CD14-positive monocyte (primary cell): ENCODE results near the gene ZBED6. TPM values are rescaled to one million over a fixed set of nuclear protein-coding genes. Genes with fewer than 3 reads are reported as not detected.

Source experiments
- DNase-seq, 3 donors: peaks; one replicate each; pipeline ENCODE4 v3.0.0-alpha.2; 2011 to 2022
- H2AFZ ChIP-seq: 2 replicates; pipeline ENCODE4 v1.6.0; 2012; ENCODE audit warnings: mild to moderate bottlenecking, low read depth, low read length, inconsistent platforms; ENCODE audit not compliant: insufficient read depth, poor library complexity, severe bottlenecking
- H3K27ac ChIP-seq, 2 donors: 1 replicate in 1 of 2; 2 replicates in 1 of 2; pipeline ENCODE4 v1.5.1; 2012 to 2013; ENCODE audit warnings: low read length in 2 of 2, control low read depth in 1 of 2, inconsistent platforms in 1 of 2, low read depth in 1 of 2, mild to moderate bottlenecking in 1 of 2
- H3K27me3 ChIP-seq, 2 donors: one replicate each; pipeline versions ENCODE4 v1.6.0 to v1.6.1; 2011 to 2013; ENCODE audit warnings: low read length in 2 of 2; ENCODE audit not compliant: control insufficient read depth in 2 of 2, insufficient read depth in 2 of 2
- H3K36me3 ChIP-seq, 2 donors: replicated peaks in 1 of 2; 1 replicate in 1 of 2; 2 replicates in 1 of 2; pipeline versions ENCODE4 v1.5.1 to v1.6.1; 2012 to 2013; ENCODE audit warnings: low read length in 2 of 2, control low read depth in 1 of 2, inconsistent platforms in 1 of 2, mild to moderate bottlenecking in 1 of 2; ENCODE audit not compliant: insufficient read depth in 2 of 2, control insufficient read depth in 1 of 2
- H3K4me1 ChIP-seq, 2 donors: 1 replicate in 1 of 2; 2 replicates in 1 of 2; pipeline versions ENCODE4 v1.5.1 to v1.6.1; 2012 to 2013; ENCODE audit warnings: low read length in 2 of 2, control low read depth in 1 of 2, inconsistent platforms in 1 of 2, mild to moderate bottlenecking in 1 of 2, moderate library complexity in 1 of 2; ENCODE audit not compliant: insufficient read depth in 2 of 2, control insufficient read depth in 1 of 2
- H3K4me2 ChIP-seq: replicated peaks from 2 replicates; pipeline ENCODE3; 2012; ENCODE audit warnings: low read length, moderate library complexity, mild to moderate bottlenecking; ENCODE audit not compliant: poor library complexity, severe bottlenecking; ENCODE audit errors: extremely low read depth
- H3K4me3 ChIP-seq, 3 experiments: fragments of 200-600 bp in 1 of 3; sonication (generic) in 1 of 3; replicated peaks in 1 of 3; 1 replicate in 2 of 3; 2 replicates in 1 of 3; pipeline ENCODE4 v1.5.1; 2011 to 2013; ENCODE audit warnings: low read length in 3 of 3, mild to moderate bottlenecking in 3 of 3, control low read depth in 2 of 3, low read depth in 2 of 3, inconsistent platforms in 1 of 3, moderate library complexity in 1 of 3
- H3K79me2 ChIP-seq: 2 replicates; pipeline ENCODE4 v1.6.0; 2012; ENCODE audit warnings: mild to moderate bottlenecking, control low read depth, inconsistent platforms, low read length, moderate library complexity; ENCODE audit not compliant: insufficient read depth
- H3K9ac ChIP-seq: 2 replicates; pipeline ENCODE4 v1.6.0; 2017; ENCODE audit warnings: low read length, mild to moderate bottlenecking; ENCODE audit not compliant: insufficient read depth, poor library complexity, severe bottlenecking
- H3K9me3 ChIP-seq, 2 donors: replicated peaks in 1 of 2; 1 replicate in 1 of 2; 2 replicates in 1 of 2; pipeline versions ENCODE4 v1.5.1 to v1.6.1; 2012 to 2013; ENCODE audit warnings: low read length in 2 of 2, control low read depth in 1 of 2; ENCODE audit not compliant: control insufficient read depth in 1 of 2, insufficient read depth in 1 of 2
- H4K20me1 ChIP-seq: 2 replicates; pipeline ENCODE4 v1.6.0; 2012; ENCODE audit warnings: mild to moderate bottlenecking, low read length, control low read depth, moderate library complexity; ENCODE audit not compliant: insufficient read depth
- H3K27ac Mint-ChIP-seq, 7 donors: one replicate each; pipeline ENCODE4 v1.8.0; 2020; ENCODE audit warnings: mild to moderate bottlenecking in 7 of 7, mixed read lengths in 7 of 7, moderate library complexity in 6 of 7, inconsistent platforms in 2 of 7
- H3K27me3 Mint-ChIP-seq, 3 donors: one replicate each; pipeline ENCODE4 v1.8.0; 2021 to 2022; ENCODE audit warnings: low read depth in 3 of 3, mild to moderate bottlenecking in 3 of 3, mixed read lengths in 3 of 3, moderate library complexity in 3 of 3, inconsistent platforms in 1 of 3
- H3K36me3 Mint-ChIP-seq, 2 donors: one replicate each; pipeline ENCODE4 v1.8.0; 2020; ENCODE audit warnings: mixed read lengths in 2 of 2, inconsistent platforms in 1 of 2, mild to moderate bottlenecking in 1 of 2
- H3K4me1 Mint-ChIP-seq: one replicate; pipeline ENCODE4 v1.8.0; 2020; ENCODE audit warnings: mild to moderate bottlenecking, mixed read lengths
- H3K4me3 Mint-ChIP-seq, 2 donors: one replicate each; pipeline ENCODE4 v1.8.0; 2020; ENCODE audit warnings: mild to moderate bottlenecking in 2 of 2, mixed read lengths in 2 of 2, moderate library complexity in 1 of 2
- H3K9me3 Mint-ChIP-seq, 7 donors: one replicate each; pipeline ENCODE4 v1.8.0; 2020 to 2022; ENCODE audit warnings: mixed read lengths in 7 of 7, mild to moderate bottlenecking in 6 of 7, moderate library complexity in 6 of 7, inconsistent platforms in 2 of 7
- WGBS: methylation state at CpG from one replicate; pipeline ENCODE4 v1.1.5; 2013; ENCODE audit warnings: missing lambda C conversion rate; ENCODE audit not compliant: insufficient coverage; 5-methylcytosine and 5-hydroxymethylcytosine counted together
- intact Hi-C, 2 donors: fragments of 100-400 bp; cut with micrococcal nuclease; formaldehyde crosslinking; loops; one replicate each; pipeline versions ENCODE4 v1.15.0 to v1.15.1; 2023
- polyA plus RNA-seq, 3 donors: library from polyadenylated mRNA; depleted of rRNA in 1 of 3; unstranded in 2 of 3; stranded (reverse) in 1 of 3; fragments of 300-500 nt in 2 of 3; fragments of >200 nt in 1 of 3; fragmentation: Illumina TruSeq in 2 of 3; gene quantifications; 1 replicate in 2 of 3; 2 replicates in 1 of 3; pipeline ENCODE4 v1.2.3, GENCODE V29; 2012 to 2021
- TF ChIP-seq, protein P1 (sequence below): fragments of 200-600 bp; IDR thresholded peaks from one replicate; pipeline ENCODE4 v1.8.0; 2022; ENCODE audit warnings: antibody characterized with exemption, mild to moderate bottlenecking

ZBED6 gene
- polyA plus RNA-seq, 3 donors, result 0.56 to 2.2 (median 1.00) TPM

DNA sequence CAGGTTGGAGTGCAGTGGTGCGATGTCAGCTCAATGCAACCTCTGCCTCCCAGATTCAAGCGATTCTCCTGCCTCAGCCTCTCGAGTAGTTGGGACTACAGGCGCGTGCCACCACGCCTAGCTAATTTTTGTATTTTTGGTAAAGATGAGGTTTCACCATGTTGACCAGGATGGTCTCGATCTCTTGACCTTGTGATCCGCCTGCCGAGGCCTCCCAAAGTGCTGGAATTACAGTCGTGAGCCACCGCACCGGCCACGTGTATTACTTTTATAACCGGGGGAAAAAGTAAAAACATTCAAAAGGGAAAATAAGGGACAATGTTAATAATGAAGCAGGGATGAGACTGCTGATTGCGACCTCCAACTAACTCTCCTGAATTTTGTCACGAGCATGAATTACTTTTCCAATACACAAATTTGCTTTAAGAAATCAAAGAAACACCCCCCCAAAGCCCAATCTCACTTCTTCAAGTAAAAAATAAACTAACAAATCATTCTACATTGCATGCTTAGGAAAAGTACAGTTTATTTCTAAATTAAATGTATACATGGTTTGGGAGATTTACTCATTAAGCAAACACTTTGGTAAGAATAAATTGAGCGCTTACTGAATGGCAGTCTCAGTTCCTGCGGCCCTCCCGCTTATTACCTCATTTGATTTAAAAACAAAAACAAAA, 521 bp upstream of the ZBED6 start:
- Mint-ChIP-seq H3K27ac (peak overlapping the region; percentile 95 to 100 (median 99)), H3K27me3 (peaks cover 0 to 2% (median 0%) of the 10 kb centered on the region in 3 donors), H3K36me3 (peaks cover 18 to 19% of the 10 kb centered on the region in 2 donors), H3K9me3 (no peaks in the 10 kb centered on the region), H3K4me3 (peak overlapping the region in 1 of 2 donors; percentile 99), H3K4me1 (peaks cover 33% of the 10 kb centered on the region)
- no peak for DNase-seq
- H3K27me3 ChIP-seq, result no peaks in the 10 kb centered on the region
- H3K79me2 ChIP-seq, result peaks cover 44% of the 10 kb centered on the region
- TF ChIP-seq, protein P1, sequence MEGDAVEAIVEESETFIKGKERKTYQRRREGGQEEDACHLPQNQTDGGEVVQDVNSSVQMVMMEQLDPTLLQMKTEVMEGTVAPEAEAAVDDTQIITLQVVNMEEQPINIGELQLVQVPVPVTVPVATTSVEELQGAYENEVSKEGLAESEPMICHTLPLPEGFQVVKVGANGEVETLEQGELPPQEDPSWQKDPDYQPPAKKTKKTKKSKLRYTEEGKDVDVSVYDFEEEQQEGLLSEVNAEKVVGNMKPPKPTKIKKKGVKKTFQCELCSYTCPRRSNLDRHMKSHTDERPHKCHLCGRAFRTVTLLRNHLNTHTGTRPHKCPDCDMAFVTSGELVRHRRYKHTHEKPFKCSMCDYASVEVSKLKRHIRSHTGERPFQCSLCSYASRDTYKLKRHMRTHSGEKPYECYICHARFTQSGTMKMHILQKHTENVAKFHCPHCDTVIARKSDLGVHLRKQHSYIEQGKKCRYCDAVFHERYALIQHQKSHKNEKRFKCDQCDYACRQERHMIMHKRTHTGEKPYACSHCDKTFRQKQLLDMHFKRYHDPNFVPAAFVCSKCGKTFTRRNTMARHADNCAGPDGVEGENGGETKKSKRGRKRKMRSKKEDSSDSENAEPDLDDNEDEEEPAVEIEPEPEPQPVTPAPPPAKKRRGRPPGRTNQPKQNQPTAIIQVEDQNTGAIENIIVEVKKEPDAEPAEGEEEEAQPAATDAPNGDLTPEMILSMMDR, result no peak
- peaks cover 15 to 26% of the 10 kb centered on the region in 2 donors for H3K4me1 ChIP-seq
- H3K4me2 ChIP-seq, result peak overlapping the region; percentile 75
- H3K27ac ChIP-seq, result peak overlapping the region; percentile 80 to 90
- peaks cover 8 to 30% of the 10 kb centered on the region in 2 donors for H3K36me3 ChIP-seq
- H3K4me3 ChIP-seq, result peak overlapping the region in 1 of 3 experiments; percentile 99
- no peaks in the 10 kb centered on the region for H3K9me3 ChIP-seq
- intact Hi-C loops, result loop anchor here (5.0 to 10.0 kb wide), 2 partner anchors 33 to 50 kb away; no protein-coding TSS in a partner anchor
- WGBS, result 67% methylated on average over 9 of the region's 19 CpGs
- H3K9ac ChIP-seq, result peak overlapping the region; percentile 78
- peaks cover 40% of the 10 kb centered on the region for H4K20me1 ChIP-seq
- H2AFZ ChIP-seq, result peak overlapping the region; percentile 66

DNA sequence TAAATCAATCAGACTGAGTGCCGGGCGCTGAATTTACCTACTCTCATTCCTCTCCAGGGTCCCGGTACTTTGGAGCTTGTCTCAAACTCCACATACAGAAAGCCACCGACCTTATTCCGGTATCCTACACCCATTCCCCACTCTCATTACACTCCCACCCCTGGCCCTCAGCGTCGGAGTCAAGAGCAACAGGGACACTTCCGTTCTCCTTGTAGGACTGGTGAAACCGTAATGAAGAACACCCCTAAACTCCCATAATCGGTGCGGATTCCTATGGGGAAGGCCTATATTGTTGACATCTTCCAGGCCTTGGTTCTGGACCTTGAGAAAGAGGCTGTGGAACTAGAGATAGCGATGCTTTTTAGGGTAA, 798 bp downstream of the ZBED6 start:
- Histone ChIP-seq H3K4me3 (peak overlapping the region; percentile 76 to 99 (median 99)), H3K27me3 (no peaks in the 10 kb centered on the region), H3K4me2 (peak overlapping the region; percentile 75), H3K9ac (peak overlapping the region; percentile 78), H3K36me3 (peaks cover 8 to 38% of the 10 kb centered on the region in 2 donors), H3K79me2 (peaks cover 57% of the 10 kb centered on the region), H3K9me3 (no peaks in the 10 kb centered on the region), H3K27ac (peak overlapping the region; percentile 90 to 91), H3K4me1 (peaks cover 15 to 26% of the 10 kb centered on the region in 2 donors), H2AFZ (peak overlapping the region; percentile 69), H4K20me1 (peaks cover 53% of the 10 kb centered on the region)
- DNase-seq, result peak; percentile 21 to 46 (median 36)
- Mint-ChIP-seq H3K9me3 (no peaks in the 10 kb centered on the region), H3K4me1 (peaks cover 36% of the 10 kb centered on the region), H3K36me3 (peaks cover 18 to 24% of the 10 kb centered on the region in 2 donors), H3K4me3 (peak overlapping the region; percentile 99 to 100), H3K27me3 (peaks cover 0 to 2% (median 0%) of the 10 kb centered on the region in 3 donors), H3K27ac (peak overlapping the region; percentile 95 to 100 (median 99))
- intact Hi-C loops, result loop anchor here (5.0 to 10.0 kb wide), 2 partner anchors 34 to 51 kb away; no protein-coding TSS in a partner anchor
- WGBS, result 0% methylated on average over 5 of the region's 12 CpGs
- TF ChIP-seq, protein P1, result no peak
